SIG-M5 treated with dmso at 0.1 percent for 504 hours (cell line): ENCODE results near the gene CMIP.

Experiments
- DNase-seq: peaks from one replicate; lab custom pipeline; 2025; ENCODE audit not compliant: unreplicated experiment; lab: John Stamatoyannopoulos, UW

The CMIP gene

DNA sequence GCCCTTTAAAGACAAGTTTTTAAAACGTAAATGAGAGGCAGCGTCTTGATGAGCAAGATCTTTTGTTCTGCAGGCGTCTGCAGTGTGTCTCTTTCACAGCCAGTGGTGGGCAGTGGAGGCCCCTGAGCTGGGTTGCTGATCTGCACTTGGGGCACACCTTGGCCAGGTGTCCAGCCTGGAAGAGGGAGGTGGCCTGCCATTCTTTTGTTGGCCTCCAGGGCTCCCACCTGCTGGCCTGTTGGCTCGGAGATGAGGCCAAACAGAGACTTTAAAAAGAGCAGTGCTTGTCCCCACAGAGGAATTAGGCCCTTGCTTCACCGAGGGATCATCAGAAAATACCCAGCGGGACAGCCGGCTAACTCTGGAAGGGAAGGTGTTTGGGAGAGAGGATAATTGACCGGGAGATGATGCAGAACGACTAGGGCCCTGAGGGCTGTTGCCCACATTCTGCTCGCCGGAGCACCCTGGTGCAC, 188.6 kb downstream of the CMIP start:
- DNase-seq: no peak

DNA sequence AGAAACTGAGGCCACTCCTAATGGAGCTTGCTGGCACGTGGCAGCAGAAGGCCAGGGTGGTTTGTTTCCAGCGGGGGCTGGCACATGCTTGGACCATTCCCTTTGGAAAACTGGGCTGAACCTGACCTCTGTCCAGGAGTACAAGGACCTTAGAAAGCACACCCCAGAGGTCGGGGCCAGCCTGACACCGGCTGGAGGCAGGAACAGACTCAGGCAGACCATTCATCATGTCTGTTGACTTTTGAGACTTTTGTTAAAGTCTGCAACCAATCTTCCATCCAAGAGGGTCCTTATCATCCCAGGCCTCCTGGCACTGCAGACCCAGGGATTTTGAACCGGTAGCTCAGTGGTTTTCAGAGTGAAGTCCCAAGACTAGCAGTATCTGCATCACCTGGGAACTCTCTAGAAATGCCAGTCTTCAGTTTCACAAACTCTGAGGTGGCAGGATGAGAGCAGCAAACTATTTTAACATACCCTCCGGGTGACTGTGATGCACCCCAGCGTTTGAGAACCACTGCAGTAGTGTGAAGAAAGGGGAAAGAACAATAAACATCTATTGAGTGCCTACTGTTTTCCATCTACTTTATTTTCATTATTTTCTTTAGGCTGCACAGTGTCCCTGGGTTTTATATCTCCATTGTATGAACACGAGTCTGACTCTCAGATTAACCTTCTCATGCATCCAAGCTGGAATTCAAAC, 189.2 kb downstream of the CMIP start:
- DNase-seq: no peak

DNA sequence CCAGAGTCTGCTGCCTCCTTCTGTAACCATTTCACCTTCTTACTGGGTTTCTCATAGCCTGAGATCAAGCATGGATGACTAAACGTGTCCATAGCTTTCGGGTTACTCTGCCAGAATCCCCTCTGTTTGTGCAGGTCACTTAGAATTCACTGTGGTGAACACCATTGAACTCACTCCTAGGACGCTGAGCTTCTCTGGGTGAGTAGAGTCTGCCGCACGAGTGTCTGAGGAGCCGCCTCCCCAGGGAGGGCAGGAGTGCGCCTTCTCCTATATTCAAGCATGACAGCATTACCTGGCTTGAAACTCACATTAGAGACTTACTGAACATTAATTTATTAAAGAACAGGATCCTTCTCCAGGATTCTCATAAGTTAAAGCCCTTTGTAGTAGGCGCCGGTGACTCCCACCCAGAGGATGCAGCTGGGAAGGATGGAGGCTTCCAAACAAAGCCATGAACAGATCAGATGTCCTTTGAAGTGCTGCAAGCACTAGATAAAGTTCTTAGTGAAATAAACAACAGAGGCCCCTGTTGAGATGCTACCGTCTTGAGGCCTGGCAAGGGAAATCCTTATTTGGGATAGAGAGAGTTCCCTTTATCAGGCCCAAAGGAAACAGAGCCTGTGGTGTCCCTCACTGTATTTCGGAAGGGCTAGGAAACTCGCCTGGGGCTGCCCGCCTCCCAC, 189.9 kb downstream of the CMIP start:
- no peak for DNase-seq

DNA sequence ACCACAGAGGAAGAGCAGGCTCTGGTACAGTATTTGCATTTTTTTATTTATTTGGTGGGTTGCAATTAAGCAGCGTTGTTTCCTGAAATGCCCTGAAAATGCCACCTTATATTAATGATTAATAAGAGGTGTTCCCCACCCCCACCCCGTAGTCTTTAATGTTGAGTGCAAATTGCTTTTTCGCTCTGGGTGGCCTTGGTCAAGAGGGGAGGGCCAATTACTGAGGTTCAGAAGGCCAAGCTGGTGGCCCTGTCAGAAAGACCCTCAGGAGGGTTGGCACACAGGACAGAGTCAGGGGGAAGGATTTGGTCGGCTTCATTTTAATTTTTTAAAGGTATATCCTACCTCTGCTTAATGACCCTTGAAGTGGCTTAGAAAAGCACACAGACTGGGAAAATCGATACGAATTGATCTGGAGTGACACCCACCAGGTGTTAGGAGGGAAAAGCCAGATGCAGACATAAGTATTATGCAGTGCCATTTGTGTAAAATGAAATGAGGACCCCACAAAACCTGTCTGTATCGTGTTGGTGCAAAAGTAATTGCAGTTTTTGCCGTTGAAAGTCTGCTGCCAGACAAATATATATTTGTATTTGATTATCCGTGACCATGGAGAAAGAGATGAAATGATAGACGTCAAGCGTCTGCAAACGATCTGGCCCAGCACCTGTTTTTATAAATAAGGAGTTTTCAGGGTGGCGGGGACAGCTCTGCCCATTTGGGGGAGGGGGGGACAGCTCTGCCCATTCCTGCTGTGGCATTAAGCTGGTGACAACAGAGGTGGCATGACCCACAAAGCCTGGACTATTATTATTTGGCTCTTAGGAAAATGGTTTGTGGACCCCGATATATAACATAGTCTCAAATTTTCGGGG, 190.7 kb downstream of the CMIP start:
- no peak for DNase-seq

DNA sequence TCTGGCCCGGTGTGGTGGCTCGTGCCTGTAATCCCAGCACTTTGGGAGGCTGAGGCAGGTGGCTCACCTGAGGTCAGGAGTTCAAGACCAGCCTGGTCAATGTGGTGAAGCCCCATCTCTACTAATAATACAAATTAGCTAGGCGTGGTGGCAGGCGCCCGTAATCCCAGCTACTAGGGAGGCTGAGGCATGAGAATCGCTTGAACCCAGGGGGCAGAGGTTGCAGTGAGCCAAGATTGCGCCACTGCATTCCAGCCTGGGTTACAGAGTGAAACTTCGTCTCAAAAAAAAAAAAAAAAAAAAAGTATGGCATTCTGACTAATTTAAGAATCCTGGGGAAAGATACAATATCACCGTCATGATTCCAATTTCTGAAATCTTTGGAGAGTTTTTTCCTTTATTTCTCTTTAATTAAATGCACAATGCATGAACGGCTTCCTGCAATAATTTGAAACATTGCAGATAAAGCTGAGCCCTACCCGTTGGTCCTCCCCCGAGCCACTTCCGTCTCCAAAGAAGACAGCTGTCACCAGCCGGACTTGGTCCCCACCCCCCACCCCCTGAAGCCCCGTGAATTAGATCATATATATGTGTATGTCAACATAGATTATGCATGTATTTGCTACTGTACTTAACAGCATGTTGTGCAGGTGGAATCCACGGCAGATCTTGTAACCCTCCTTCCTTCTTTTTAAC, 191.8 kb downstream of the CMIP start:
- no peak for DNase-seq

DNA sequence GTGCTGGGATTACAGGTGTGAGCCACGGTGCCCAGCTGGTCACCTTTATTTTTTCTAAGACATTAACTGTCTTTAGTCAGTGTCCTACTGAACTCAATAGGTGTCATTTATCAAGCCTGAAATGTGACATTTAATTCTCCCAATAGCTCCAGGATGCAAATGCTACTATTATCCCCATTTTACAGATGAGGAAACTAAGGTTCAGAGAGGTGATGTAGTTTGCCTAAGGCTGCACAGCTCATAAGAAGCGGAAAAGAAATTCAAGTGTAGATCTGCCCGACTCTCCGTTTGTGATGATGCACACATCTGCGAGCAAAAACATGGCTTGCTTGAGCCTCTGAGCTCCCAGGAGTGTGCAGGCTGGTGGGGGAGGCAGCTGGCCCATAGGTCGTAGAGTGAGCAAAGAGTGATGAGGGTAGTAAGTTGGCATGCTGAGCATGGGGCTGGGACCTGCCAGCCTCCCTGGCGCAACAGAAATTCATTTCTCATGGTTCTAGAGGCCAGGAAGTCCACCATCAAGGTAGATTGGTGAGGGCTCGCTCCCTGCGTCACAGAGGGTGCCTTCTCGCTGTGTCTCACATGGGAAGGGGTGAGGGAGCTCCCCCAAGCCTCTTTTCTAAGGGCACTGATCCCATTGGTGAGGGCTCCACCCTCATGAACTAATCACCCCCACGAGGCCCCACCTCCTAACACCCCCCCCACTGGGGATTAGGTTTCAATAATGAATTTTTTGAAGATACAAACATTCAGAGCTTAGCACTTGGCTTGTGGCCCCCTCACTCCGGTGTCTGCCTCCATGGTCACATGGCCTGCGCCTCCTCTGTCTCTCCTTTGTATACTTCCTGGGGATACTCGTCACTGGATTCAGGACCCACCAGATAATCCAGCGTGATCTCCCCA, 193.0 kb downstream of the CMIP start:
- DNase-seq: no peak

DNA sequence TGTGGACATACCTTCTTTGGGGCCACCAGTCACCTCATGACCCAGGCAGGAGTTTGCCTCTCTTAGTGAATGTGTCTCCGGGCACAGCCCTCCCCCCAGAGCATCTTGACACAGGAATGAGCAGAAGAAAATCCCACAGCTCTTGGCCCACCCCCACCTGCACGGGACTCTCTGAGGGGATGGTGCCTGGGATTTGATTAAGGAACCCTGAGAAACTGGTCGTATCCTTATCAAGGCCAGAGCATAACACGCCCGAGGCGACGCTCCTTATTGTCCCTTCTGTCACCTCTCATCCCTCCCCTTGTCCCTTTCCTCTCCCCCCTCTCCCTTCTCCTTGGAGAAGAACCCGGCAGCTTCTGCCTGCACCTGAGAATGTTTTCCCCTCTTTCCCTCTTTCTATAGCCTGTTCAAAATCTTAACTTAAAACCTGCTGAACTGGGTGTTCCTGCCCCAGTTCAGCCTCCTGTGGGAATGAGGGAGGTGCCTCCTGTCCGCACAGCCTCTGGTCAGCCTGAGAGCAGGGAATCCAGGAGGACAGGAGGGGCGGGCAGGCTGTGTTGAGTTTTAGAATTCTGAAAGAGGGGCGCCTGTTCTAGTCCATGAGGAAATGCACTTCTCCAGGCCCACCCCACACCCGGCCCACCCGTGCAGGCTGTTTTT, 193.8 kb downstream of the CMIP start:
- DNase-seq: no peak

DNA sequence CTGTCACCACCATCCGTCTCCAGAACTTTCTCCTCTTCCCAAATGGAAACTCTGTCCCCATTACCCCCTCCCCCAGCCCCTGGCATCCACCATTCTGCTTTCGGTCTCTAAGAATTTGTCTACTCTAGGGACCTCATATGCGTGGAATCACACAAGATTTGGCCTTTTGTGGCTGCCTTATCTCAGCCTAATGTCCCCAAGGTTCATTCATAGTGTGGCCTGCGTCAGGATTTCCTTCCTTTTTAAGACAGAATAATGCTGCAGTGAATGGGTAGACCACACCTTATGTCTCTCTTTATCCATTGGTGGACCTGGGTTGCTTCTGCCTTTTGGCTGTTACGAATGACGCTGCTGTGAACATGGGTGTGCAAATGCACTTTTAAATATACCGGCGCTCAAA, 194.7 kb downstream of the CMIP start:
- no peak for DNase-seq

DNA sequence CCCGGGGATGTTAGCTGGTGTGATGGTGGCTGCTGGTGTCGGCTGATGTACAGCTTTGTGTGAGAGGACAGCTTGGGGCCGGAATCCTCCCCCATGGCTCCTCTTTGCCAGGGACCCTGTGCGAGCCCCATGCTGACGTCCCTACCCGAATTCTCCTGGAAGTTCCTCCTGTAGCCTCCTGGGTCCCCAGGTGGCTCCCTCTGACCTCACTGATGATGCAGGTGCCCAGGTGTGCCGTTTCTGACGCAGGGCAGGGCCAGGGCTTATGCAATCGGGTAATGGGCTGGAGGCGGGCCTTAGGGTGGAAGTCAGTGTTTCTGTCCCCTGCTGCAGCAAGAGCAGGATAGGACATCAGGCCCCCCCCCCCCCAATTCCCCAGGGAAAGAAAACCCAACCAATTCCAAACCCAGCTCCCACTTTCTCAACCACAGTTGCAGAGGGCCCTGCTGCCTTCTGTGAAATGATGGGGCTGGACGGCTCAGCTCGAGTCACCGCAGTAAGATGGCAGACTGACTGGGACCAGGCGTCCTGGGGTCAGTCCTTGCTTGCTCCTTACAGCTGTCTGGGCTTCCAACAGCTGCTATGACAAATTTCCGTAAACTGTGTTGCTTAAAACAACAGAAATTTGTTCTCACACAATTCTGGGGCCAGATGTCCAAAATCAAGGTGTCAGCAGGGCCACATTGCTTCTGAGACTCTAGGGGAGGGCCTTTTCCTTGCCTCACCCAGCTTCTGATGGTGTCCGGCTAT, 195.5 kb downstream of the CMIP start:
- DNase-seq: no peak

DNA sequence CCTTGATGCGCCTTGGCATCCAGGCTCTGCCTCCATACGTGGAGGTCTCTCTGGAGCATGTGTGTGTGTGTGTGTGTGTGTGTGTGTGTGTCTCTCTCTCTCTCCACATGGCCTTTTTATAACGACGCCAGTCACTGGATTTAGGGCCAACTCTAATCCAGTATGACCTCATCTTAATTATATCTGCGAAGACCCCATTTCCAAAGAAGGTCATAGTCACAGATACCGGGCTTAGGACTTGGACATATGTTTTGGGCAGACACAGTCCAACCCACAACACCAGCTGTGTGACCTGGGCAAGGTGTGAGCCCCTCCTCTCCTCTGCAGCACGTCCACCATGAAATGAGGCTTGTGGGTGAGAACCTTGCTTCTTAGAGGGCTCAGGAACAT, 196.1 kb downstream of the CMIP start:
- no peak for DNase-seq

DNA sequence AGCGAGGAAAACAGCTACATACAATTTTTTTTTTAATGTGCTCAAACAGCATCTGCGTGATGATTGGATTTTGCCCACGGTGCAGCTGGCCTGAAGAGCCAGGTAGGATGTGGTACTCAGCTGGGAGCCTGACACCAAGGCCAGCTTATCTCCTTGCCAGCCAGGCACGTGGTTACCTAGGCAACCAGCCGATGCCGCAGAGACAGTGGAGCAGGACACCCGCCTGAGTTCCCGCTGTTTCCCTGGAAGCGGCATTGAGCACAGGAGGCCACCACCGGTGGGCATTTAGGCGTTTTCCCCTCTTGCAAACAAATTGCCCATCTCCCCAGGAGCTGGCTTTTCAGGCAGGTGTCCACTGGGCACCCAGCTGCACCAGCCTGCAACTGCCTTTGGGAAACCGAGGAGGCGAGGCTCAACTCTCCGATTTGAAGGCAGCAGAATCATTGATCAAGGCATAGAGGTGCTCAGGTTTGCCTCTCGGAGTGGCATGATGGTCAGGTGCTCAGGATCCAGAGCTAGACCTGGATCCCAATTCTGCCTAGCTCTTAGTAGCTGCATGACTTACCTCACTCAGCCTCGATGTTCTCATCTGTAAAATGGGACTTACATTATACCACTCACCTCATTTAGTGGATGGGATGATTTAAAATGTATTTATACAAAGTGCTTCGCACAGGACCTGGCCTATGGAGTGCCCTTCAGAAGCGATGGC, 196.9 kb downstream of the CMIP start:
- DNase-seq: no peak

DNA sequence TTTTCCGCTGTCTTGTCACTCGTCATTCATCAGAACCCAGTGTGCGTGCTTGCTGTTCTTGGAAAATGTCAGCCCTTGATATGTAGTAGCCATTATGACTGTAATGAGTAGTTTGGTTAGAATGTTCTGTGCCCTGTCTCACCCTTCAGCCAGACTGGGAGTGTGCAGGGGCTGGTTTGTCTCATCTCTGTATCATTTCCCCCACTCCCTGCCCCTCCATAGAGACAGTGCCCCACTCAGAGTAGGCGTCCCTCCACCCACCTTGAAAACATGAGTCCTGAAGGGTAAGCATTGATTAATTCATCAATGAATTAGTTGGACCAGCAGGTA, 197.5 kb downstream of the CMIP start:
- no peak for DNase-seq

DNA sequence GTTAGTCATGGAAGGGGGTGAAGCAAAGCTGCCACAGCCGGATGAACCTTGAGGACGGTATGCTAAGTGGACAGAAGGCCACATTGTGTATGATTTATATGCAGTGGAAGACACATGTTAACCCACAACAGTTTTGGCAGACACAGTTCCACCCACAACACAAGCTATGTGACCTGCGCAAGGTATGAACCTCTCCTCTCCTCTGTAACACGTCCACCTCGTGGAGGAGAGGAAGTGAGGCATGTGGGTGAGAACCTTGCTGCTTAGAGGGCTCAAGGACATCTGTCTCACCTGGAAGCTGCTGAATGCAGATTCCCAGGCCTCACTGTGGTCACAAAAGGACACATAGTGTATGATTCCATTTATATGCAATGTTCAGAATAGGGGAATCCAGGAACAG, 198.3 kb downstream of the CMIP start:
- no peak for DNase-seq

DNA sequence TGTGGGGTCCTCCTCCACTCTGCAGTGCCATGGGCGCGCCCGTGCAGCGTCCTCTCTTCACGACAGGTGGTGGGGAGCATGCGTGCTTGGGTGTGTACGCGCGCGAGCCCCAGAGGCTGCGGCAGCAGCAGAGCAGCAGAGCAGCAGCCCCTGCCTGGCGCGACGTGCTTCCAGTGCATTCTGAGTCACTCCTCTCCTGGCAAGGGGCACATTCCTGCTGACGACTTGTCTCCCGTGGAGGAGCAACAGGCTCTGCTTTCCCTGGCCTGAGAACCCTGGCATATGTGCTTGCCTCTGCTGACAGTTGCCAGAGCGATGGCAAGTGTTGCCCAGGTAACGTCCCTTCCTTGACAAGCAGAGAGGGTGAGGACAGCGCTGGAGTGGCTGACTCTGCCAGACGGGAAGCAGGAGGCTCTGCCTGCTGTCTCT, 200.7 kb downstream of the CMIP start:
- no peak for DNase-seq

DNA sequence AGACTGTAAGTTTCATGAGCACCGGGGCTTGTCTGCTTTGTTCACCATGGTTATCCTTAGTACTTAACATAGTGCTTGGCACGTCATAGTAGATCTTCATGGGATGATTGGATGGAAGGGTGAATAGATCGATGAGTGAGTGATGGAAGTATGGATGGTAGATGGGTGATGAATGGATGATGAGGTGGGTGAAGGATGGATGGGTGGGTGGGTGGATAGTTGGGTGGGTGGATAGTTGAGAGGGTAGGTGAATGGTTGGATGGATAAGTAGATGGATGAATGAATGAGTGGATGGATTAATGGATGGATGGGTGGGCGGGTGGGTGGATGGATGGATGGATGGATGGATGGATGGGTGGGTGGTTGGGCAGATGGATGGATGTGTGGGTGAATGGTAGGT, 201.3 kb downstream of the CMIP start:
- no peak for DNase-seq

DNA sequence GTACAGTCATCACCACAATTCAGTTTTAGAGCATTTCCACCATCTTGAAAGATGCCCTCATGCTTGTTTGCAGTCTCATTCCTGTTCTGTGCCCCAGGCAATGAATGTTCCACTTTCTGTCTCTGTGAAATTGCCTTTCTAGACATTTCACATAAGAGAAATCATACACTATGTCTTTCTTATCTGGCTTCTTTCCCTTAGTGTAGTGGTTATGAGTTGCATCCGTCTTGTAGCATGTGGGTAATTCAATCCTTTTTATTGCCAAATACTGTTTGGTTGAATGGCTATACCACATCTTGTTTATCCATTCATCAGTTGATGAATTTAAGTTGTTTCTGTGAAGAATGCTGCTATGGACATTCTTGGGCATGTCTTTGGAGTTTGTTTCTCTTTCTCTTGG, 202.0 kb downstream of the CMIP start:
- DNase-seq: no peak

DNA sequence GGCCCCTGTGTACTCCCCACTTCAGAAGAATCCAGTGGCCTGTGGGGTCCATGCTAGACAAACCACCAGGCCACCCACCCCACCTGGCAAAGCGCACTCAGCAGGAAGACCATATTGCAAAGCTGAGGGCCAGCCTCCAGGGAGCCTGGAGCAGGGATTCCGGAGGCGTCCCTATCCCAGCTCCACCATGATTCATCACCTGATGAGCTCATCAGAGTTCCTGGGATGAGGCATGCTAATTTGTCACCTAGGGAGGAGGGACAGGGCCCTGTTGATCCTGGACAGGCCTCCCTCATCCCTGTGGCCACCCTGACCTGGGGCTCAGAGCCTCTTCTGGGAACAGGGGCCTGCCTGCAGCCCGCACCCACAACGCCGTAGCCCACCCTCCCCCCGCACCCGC, 202.9 kb downstream of the CMIP start:
- DNase-seq: no peak

DNA sequence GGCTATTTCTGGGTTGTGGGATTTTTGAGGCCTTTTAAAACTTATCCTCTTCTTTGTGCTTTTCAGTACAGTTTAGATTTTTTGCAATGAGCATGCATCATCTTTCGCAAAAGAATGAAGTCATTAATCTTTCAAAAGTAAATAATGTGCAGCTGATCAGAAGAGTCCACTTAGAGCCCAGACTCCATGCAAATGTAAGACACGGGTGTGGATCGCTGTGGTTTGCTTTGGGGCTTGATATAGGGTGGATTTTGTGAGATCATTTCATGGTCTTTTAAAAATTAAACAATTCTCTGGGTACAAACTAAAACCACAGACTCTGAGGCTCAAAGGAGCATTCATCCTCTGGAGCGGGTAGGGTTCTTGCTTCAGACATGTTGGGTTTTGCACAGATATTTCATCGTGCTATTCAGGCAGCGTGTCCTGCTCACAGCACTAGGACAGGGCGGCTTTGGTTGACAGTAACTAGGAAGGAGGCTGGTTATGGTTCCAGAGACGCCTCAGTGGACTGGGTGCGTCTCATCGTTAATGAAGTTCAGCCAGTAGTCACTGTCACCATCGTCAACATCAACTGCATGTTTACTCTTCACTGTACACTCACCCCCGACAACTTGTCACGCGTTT, 205.1 kb downstream of the CMIP start:
- DNase-seq: no peak
